B cell (primary cell): ENCODE data around the gene AADAT. TPM values are rescaled to one million over a fixed set of nuclear protein-coding genes. Genes with fewer than 3 reads are reported as not detected.

ENCODE experiments used
- ATAC-seq: fragments of 200-7000 bp; cut with Tn5 transposase; one replicate; pipeline ENCODE4 v1.10.0; 2021; ENCODE audit warnings: low read depth, mild to moderate bottlenecking, moderate number of reproducible peaks, moderate library complexity
- CTCF ChIA-PET: fragments of 350-600 bp; sonication (Branson Sonifier 250); formaldehyde crosslinking; loops from one replicate; lab custom pipeline; 2021; ENCODE audit warnings: antibody characterized with exemption, inconsistent platforms; lab: Charles Lee
- POLR2A ChIA-PET: fragments of 350-600 bp; sonication (Branson Sonifier 250); formaldehyde crosslinking; loops from one replicate; lab custom pipeline; 2021; ENCODE audit warnings: antibody characterized with exemption; lab: Charles Lee
- DNase-seq: peaks from one replicate; pipeline ENCODE4 v3.0.0; 2013
- H2AFZ ChIP-seq: 2 replicates; pipeline ENCODE4 v1.6.1; 2012; ENCODE audit warnings: mild to moderate bottlenecking, low read depth, low read length; ENCODE audit not compliant: insufficient read depth, poor library complexity, severe bottlenecking
- H3K27ac ChIP-seq, 2 donors: 1 replicate in 1 of 2; 2 replicates in 1 of 2; pipeline ENCODE4 v1.5.1; 2012 to 2013; ENCODE audit warnings: low read length in 2 of 2, mild to moderate bottlenecking in 2 of 2, moderate library complexity in 1 of 2
- H3K27me3 ChIP-seq, 4 experiments: fragments of 200-600 bp in 1 of 4; sonication (generic) in 1 of 4; replicated peaks in 1 of 4; 1 replicate in 2 of 4; 2 replicates in 2 of 4; pipeline versions ENCODE4 v1.6.1 to v1.7.0; 2013 to 2016; ENCODE audit warnings: low read length in 3 of 4, mild to moderate bottlenecking in 2 of 4, mixed read lengths in 1 of 4, moderate library complexity in 1 of 4; ENCODE audit not compliant: insufficient read depth in 4 of 4, control insufficient read depth in 3 of 4; ENCODE audit errors: control extremely low read depth in 1 of 4
- H3K36me3 ChIP-seq, 2 experiments: replicated peaks in 1 of 2; 1 replicate in 1 of 2; 2 replicates in 1 of 2; pipeline versions ENCODE4 v1.6.1 to v1.7.1; 2013; ENCODE audit warnings: low read length in 1 of 2; ENCODE audit not compliant: insufficient read depth in 2 of 2, control insufficient read depth in 1 of 2; ENCODE audit errors: control extremely low read depth in 1 of 2, extremely low read depth in 1 of 2
- H3K4me1 ChIP-seq, 2 donors: fragments of 200-600 bp in 1 of 2; sonication (generic) in 1 of 2; 1 replicate in 1 of 2; 2 replicates in 1 of 2; pipeline versions ENCODE4 v1.5.1 to v1.6.1; 2013 to 2017; ENCODE audit warnings: low read length in 2 of 2; ENCODE audit not compliant: control insufficient read depth in 2 of 2, insufficient read depth in 2 of 2
- H3K4me2 ChIP-seq: replicated peaks from 2 replicates; pipeline ENCODE3; 2012; ENCODE audit warnings: mild to moderate bottlenecking, low read depth, low read length; ENCODE audit not compliant: poor library complexity, severe bottlenecking
- H3K4me3 ChIP-seq, 5 experiments: fragments of 200-600 bp in 1 of 5; sonication (generic) in 1 of 5; 1 replicate in 3 of 5; 2 replicates in 2 of 5; pipeline versions ENCODE4 v1.5.1 to v1.7.0; 2011 to 2016; ENCODE audit warnings: low read length in 4 of 5, mild to moderate bottlenecking in 4 of 5, low read depth in 2 of 5, control low read depth in 1 of 5, moderate library complexity in 1 of 5; ENCODE audit not compliant: insufficient read depth in 1 of 5; ENCODE audit errors: control extremely low read depth in 1 of 5, extremely low read depth in 1 of 5
- H3K79me2 ChIP-seq: fragments of 200-600 bp; sonication (generic); one replicate; pipeline ENCODE4 v1.6.0; 2016; ENCODE audit warnings: low read length; ENCODE audit not compliant: control insufficient read depth, insufficient read depth
- H3K9ac ChIP-seq: fragments of 200-600 bp; sonication (generic); 2 replicates; pipeline ENCODE4 v1.6.1; 2017; ENCODE audit warnings: mild to moderate bottlenecking, low read length, moderate library complexity
- H3K9me3 ChIP-seq, 3 donors: one replicate each; pipeline versions ENCODE4 v1.6.1 to v1.7.1; 2013; ENCODE audit warnings: low read length in 2 of 3; ENCODE audit not compliant: control insufficient read depth in 2 of 3, insufficient read depth in 1 of 3; ENCODE audit errors: control extremely low read depth in 1 of 3
- H4K20me1 ChIP-seq: 2 replicates; pipeline ENCODE4 v1.6.0; 2012; ENCODE audit warnings: mild to moderate bottlenecking, low read length; ENCODE audit not compliant: insufficient read depth, control insufficient read depth, poor library complexity, severe bottlenecking
- H3K27ac Mint-ChIP-seq: one replicate; pipeline ENCODE4 v1.8.0; 2021; ENCODE audit warnings: mixed read lengths
- H3K27me3 Mint-ChIP-seq: one replicate; pipeline ENCODE4 v1.8.0; 2021; ENCODE audit warnings: mixed read lengths
- H3K4me1 Mint-ChIP-seq: one replicate; pipeline ENCODE4 v1.8.0; 2021; ENCODE audit warnings: mixed read lengths
- H3K4me3 Mint-ChIP-seq: one replicate; pipeline ENCODE4 v1.8.0; 2021; ENCODE audit warnings: mixed read lengths
- H3K9me3 Mint-ChIP-seq: one replicate; pipeline ENCODE4 v1.8.0; 2022; ENCODE audit warnings: mixed read lengths; ENCODE audit not compliant: insufficient read depth
- EZH2 ChIP-seq: IDR thresholded peaks from 2 replicates; pipeline ENCODE4 v1.6.1; 2012; ENCODE audit warnings: borderline replicate concordance, low read depth, mild to moderate bottlenecking, moderate library complexity, low read length; ENCODE audit not compliant: insufficient read depth, poor library complexity, severe bottlenecking
- intact Hi-C: fragments of 100-400 bp; cut with micrococcal nuclease; formaldehyde crosslinking; loops from one replicate; pipeline ENCODE4 v1.10.0; 2022
- polyA plus RNA-seq: library from polyadenylated mRNA; depleted of rRNA; stranded (reverse); fragments of >200 nt; gene quantifications from 2 replicates; pipeline ENCODE4 v1.2.3, GENCODE V29; 2012
- total RNA-seq, 2 donors: library from RNA; stranded (reverse); fragments of 120-200 nt in 1 of 2; gene quantifications; 1 replicate in 1 of 2; 2 replicates in 1 of 2; pipeline versions ENCODE4 v1.2.3 to v1.2.4, GENCODE V29; 2013 to 2022
- TF ChIP-seq, protein P1 (sequence below): fragments of 200-600 bp; IDR thresholded peaks from one replicate; pipeline ENCODE4 v1.8.0; 2022; ENCODE audit warnings: antibody characterized with exemption, mild to moderate bottlenecking

AADAT gene
- total and polyA plus RNA-seq, 2 donors (not counting 1 experiment from before 2014, with no cell fraction given): not detected

DNA sequence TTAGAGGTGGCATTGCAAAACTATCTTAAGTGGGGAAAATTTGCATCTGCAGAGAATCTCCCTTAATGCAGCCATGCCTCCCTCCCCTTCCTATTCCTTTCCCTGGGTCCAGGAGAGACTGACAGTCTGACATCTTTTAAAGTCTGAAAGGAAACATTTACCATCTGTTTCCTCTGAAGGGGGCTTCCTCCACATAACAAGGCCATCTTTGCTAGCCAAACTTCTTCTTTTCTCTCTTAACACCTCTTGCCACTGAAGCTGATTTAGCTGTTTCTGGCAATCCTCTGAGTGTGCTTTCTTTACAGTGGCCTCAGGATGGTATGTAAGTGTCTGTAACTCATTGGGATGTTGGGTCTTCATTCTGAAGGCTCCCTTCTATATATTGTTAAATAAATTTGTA, 34.6 kb upstream of the AADAT start:
- Histone ChIP-seq H3K27ac (no peak overlapping the region), H3K4me3 (no peak overlapping the region), H2AFZ (no peak overlapping the region), H3K9me3 (peaks cover 0 to 5% (median 0%) of the 10 kb centered on the region in 3 donors), H3K4me2 (no peak overlapping the region), H3K4me1 (no peaks in the 10 kb centered on the region), H3K79me2 (no peaks in the 10 kb centered on the region), H3K27me3 (no peaks in the 10 kb centered on the region), H4K20me1 (no peaks in the 10 kb centered on the region), H3K9ac (no peak overlapping the region), H3K36me3 (no peaks in the 10 kb centered on the region)
- CTCF ChIA-PET: no interaction called here
- TF ChIP-seq, protein P1, sequence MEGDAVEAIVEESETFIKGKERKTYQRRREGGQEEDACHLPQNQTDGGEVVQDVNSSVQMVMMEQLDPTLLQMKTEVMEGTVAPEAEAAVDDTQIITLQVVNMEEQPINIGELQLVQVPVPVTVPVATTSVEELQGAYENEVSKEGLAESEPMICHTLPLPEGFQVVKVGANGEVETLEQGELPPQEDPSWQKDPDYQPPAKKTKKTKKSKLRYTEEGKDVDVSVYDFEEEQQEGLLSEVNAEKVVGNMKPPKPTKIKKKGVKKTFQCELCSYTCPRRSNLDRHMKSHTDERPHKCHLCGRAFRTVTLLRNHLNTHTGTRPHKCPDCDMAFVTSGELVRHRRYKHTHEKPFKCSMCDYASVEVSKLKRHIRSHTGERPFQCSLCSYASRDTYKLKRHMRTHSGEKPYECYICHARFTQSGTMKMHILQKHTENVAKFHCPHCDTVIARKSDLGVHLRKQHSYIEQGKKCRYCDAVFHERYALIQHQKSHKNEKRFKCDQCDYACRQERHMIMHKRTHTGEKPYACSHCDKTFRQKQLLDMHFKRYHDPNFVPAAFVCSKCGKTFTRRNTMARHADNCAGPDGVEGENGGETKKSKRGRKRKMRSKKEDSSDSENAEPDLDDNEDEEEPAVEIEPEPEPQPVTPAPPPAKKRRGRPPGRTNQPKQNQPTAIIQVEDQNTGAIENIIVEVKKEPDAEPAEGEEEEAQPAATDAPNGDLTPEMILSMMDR: no peak
- TF ChIP-seq EZH2: no peak
- no peak overlapping the region for H3K4me3 Mint-ChIP-seq
- no peaks in the 10 kb centered on the region for H3K4me1 Mint-ChIP-seq
- H3K27me3 Mint-ChIP-seq: no peaks in the 10 kb centered on the region
- POLR2A ChIA-PET: no interaction called here
- DNase-seq: no peak
- no peaks in the 10 kb centered on the region for H3K9me3 Mint-ChIP-seq
- no peak overlapping the region for H3K27ac Mint-ChIP-seq
- ATAC-seq: no peak
- intact Hi-C loops: no loop called here

DNA sequence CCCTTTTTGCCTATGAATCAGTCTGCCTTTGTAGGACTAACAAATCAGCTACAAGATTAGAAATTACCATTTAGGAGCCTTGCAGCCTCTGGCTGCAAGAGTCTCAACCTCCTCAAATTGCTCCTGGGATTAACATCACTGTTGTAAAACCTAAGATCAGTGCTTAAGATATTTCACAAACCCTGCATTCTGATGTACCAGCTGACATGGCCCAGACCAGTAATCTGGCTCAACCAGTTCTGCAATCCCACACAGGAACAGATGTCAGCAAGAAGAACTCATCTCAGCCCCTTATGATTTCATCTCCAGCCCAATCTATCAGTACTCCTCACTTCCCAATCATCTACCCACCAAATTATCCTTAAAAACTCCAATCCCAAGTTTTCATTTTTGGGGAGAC, 32.5 kb upstream of the AADAT start:
- H3K4me3 ChIP-seq: no peak overlapping the region
- no peaks in the 10 kb centered on the region for H3K27me3 ChIP-seq
- no peaks in the 10 kb centered on the region for H3K36me3 ChIP-seq
- no peak for DNase-seq
- CTCF ChIA-PET: no interaction called here
- no peaks in the 10 kb centered on the region for H3K9me3 ChIP-seq
- no peak for TF ChIP-seq EZH2
- TF ChIP-seq, protein P1: no peak
- H2AFZ ChIP-seq: no peak overlapping the region
- H3K27ac Mint-ChIP-seq: no peak overlapping the region
- no peaks in the 10 kb centered on the region for H4K20me1 ChIP-seq
- no peak overlapping the region for H3K4me3 Mint-ChIP-seq
- H3K9me3 Mint-ChIP-seq: no peaks in the 10 kb centered on the region
- peaks cover 9% of the 10 kb centered on the region for H3K27me3 Mint-ChIP-seq
- no peaks in the 10 kb centered on the region for H3K4me1 Mint-ChIP-seq
- POLR2A ChIA-PET: no interaction called here
- H3K9ac ChIP-seq: no peak overlapping the region
- no peak for ATAC-seq
- H3K79me2 ChIP-seq: no peaks in the 10 kb centered on the region
- intact Hi-C loops: no loop called here
- H3K4me2 ChIP-seq: no peak overlapping the region
- no peak overlapping the region for H3K27ac ChIP-seq
- no peaks in the 10 kb centered on the region for H3K4me1 ChIP-seq
